Measurements from ENCODE around the gene PPIG. TPM values are rescaled to one million over a fixed set of nuclear protein-coding genes. Genes with fewer than 3 reads are reported as not detected.

PPIG gene
- total and polyA plus RNA-seq, 2 of the 4 experiments (the other 2 are of a cell fraction) = 10.4 to 16.7 TPM

DNA sequence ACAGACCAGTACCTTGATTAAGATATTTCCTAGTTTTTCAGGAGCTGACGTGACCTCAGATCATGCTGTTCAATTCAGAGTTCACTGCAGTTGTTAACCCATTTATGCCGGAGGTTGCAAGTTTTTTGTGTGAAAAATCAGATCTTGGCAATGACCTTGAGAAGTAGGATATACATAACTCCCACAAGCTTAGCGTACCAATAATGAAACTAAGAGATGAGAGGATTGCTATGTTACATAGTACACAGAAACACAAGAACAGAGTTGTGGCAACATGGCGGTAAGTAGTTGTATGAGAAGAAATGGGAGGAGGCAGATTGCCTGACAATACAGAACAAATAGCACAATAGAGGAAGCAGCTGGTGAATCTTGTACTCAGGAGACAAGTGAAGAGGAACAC lies 39.1 kb downstream of the PPIG start:
- no peak overlapping the region for H3K4me3 ChIP-seq (ENCODE audit: insufficient read depth, low read depth, low read length)
- no peak overlapping the region for H3K4ac ChIP-seq (ENCODE audit: low read depth, low read length)
- H3K27me3 ChIP-seq (ENCODE audit: control insufficient read depth, insufficient read depth, low read length) = no peaks in the 10 kb centered on the region
- DNase-seq (no peak), ATAC-seq (ENCODE audit: low read depth) (no peak)
- no peak overlapping the region for H3K27ac ChIP-seq (ENCODE audit: insufficient read depth, low read length)
- no peaks in the 10 kb centered on the region for H3K9me3 ChIP-seq (ENCODE audit: control insufficient read depth, insufficient read depth, low read length)
- no peak overlapping the region for H2AFZ ChIP-seq (replicated peaks; ENCODE audit: low read length, poor library complexity)
- peaks cover 6% of the 10 kb centered on the region; the same call in 1 of the 2 replicates for H3K9me1 ChIP-seq (ENCODE audit: insufficient read depth, low read length)
- no CpG with 5 or more reads among the region's 4 CpGs for WGBS, 2 experiments (ENCODE audit: extremely low coverage in 2 of 2, insufficient read length in 1 of 2)
- intact Hi-C loops (cut with micrococcal nuclease) = loop anchor here (5.0 kb wide), 1 partner anchor 36 kb away; no protein-coding TSS in a partner anchor
- H3K4me2 ChIP-seq (ENCODE audit: low read depth, low read length) = no peak overlapping the region
- H2BK120ac ChIP-seq (ENCODE audit: low read depth, low read length) = no peak overlapping the region
- in situ Hi-C loops (cut with MboI; ENCODE audit: low sequenced_read_pairs) = no loop called here
- H2BK15ac ChIP-seq (ENCODE audit: low read depth, low read length) = no peak overlapping the region
- no peak overlapping the region for H2BK20ac ChIP-seq (ENCODE audit: low read depth, low read length)
- peaks cover 13 to 24% of the 10 kb centered on the region in 2 experiments for H3K79me1 ChIP-seq (ENCODE audit: low read depth in 1 of 2, low read length in 2 of 2)
- no peak overlapping the region for H3K18ac ChIP-seq (ENCODE audit: low read depth, low read length)
- H4K91ac ChIP-seq (ENCODE audit: insufficient read depth, low read depth, low read length) = no peak overlapping the region
- no peak overlapping the region for H3K14ac ChIP-seq (replicated peaks; ENCODE audit: low read depth, low read length)
- no peaks in the 10 kb centered on the region for H3K4me1 ChIP-seq (ENCODE audit: control insufficient read depth, insufficient read depth, low read length)
- ChIA-PET POLR2A (ENCODE audit: unreplicated experiment) (no interaction called here), CTCF (no interaction called here)
- H2BK5ac ChIP-seq (ENCODE audit: low read depth, low read length, poor library complexity, severe bottlenecking) = no peak overlapping the region
- no peak overlapping the region for H3K9ac ChIP-seq (ENCODE audit: low read depth, low read length)
- H4K8ac ChIP-seq (ENCODE audit: low read depth in 2 of 2, low read length in 2 of 2) = no peak overlapping the region
- H3K56ac ChIP-seq (ENCODE audit: extremely low read depth, insufficient read depth, low read length) = no peak overlapping the region
- peaks cover 17% of the 10 kb centered on the region for H3K36me3 ChIP-seq (ENCODE audit: control insufficient read depth, insufficient read depth, low read length)
- BruUV-seq (replicated peaks) = no TSS peak
- H4K20me1 ChIP-seq (ENCODE audit: insufficient read depth, low read length) = peaks cover 3% of the 10 kb centered on the region; the same call in 1 of the 2 replicates
- no peak overlapping the region for H4K5ac ChIP-seq (ENCODE audit: low read depth, low read length)
- dilution Hi-C loops (cut with HindIII; ENCODE audit: low sequenced_read_pairs, unreplicated experiment) = no loop called here
- no peak overlapping the region for H3K23ac ChIP-seq (ENCODE audit: low read depth, low read length)
- H2AK5ac ChIP-seq (ENCODE audit: low read depth, low read length) = no peak overlapping the region
- TF ChIP-seq SMC3 (IDR thresholded peaks at IDR 0.05; ENCODE audit: low read depth, low read length) = no peak
- no peak for TF ChIP-seq MXI1 (IDR thresholded peaks at IDR 0.05; ENCODE audit: borderline replicate concordance, low read depth, low read length)
- no peak for TF ChIP-seq POLR2A (IDR thresholded peaks at IDR 0.05; ENCODE audit: low read depth, low read length)
- no peak overlapping the region for H2AK9ac ChIP-seq (replicated peaks; ENCODE audit: low read depth, low read length, poor library complexity)
